ENCODE measurements around the gene FNIP1.
"Not testable (repeated sequence)": the region's sequence is repeated elsewhere in the genome, so short reads cannot be mapped to it uniquely, and the experiment has no call there.

FNIP1 gene

DNA sequence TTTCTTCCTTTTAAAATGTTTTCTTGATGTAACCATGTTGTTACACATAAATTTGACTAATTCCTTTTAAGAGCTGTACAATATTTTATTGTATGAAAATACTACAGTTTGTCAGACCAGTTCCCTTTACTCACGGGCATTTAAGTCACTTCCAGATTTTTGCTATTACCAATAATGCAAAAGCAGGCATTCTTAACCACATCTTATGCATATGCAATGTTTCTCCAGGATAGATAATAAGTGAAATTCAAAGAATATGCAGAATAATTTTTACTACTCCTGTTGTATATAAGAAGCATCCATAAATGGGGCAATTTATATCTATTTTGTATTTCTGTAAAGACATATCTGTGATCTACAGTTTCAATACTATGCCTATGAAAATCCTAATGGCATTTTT lies 77.3 kb downstream of the FNIP1 start:
- H3K9me3 Mint-ChIP-seq: peaks cover 2 to 4% of the 10 kb centered on the region in 2 donors
- no peak for ATAC-seq (replicated peaks)
- peaks cover 41 to 58% of the 10 kb centered on the region in 2 donors for H3K36me3 Mint-ChIP-seq
- DNase-seq: no peak
- H3K27me3 Mint-ChIP-seq: no peaks in the 10 kb centered on the region
- no peak overlapping the region for H3K27ac Mint-ChIP-seq
- H3K4me1 Mint-ChIP-seq: no peaks in the 10 kb centered on the region
- H3K4me3 Mint-ChIP-seq: no peak overlapping the region

DNA sequence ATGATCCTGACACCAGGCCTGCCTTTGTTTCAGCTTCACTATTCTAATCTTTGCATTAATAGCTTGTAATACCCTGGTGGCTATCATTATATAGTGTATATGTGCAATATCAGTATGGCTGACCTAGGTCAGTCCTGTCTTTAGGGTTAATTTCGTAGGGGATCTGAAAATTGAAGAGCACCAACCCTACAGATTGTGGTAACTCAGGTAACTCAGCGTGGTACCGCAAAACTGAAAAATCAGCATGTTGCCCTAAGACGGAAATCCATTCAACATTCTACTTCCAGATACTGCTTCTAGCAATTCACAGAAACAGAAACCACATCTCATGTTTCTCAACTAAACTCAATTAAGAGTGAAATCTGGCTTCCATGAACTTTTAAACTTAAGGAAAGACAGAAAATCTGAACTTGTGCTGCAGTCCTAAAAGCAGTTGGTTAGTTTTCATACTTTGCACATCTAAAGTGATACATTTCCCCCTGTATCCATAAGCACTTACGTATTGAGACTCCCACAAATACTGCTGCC lies 78.3 kb downstream of the FNIP1 start:
- Mint-ChIP-seq H3K36me3 (peaks cover 45 to 59% of the 10 kb centered on the region in 2 donors), H3K4me3 (no peak overlapping the region), H3K9me3 (peaks cover 2 to 4% of the 10 kb centered on the region in 2 donors), H3K27ac (no peak overlapping the region), H3K4me1 (no peaks in the 10 kb centered on the region), H3K27me3 (no peaks in the 10 kb centered on the region)
- DNase-seq: no peak
- ATAC-seq (replicated peaks): no peak

DNA sequence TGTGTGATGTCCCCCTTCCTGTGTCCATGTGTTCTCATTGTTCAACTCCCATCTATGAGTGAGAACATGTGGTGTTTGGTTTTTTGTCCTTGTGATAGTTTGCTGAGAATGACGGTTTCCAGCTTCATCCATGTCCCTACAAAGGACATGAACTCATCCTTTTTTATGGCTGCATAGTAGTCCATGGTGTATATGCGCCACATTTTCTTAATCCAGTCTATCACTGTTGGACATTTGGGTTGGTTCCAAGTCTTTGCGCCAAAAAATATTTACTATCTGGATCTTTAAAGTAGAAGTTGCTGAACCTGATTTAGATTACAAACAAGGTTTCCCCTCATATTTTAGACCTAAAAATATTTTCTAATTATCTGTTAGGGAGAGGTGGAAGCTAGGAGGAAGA lies 79.7 kb downstream of the FNIP1 start:
- H3K27ac Mint-ChIP-seq; H3K4me3 Mint-ChIP-seq; DNase-seq; ATAC-seq (replicated peaks); H3K27me3 Mint-ChIP-seq; H3K4me1 Mint-ChIP-seq; H3K9me3 Mint-ChIP-seq: not testable (repeated sequence)
- peaks cover 52 to 69% of the 10 kb centered on the region in 2 donors for H3K36me3 Mint-ChIP-seq

DNA sequence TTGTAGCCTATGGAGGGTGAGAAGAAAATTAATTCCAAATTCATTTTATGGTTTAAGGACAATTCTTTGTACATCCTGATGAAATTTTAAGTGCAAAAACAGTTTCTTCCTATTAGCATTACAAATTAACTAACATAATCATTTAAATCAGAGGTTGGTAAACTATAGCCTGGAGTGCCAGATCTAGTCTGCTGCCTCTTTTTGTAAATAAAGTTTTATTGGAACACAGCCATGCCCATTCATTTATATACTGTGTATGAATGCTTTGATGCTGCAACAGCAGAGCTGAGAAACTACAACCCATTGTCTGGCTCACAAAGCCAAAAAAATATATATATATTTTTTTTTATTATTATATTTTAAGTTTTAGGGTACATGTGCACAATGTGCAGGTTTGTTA lies 80.2 kb downstream of the FNIP1 start:
- DNase-seq: no peak
- Mint-ChIP-seq H3K27me3 (no peaks in the 10 kb centered on the region), H3K9me3 (peaks cover 2 to 4% of the 10 kb centered on the region in 2 donors), H3K4me1 (no peaks in the 10 kb centered on the region), H3K27ac (no peak overlapping the region), H3K4me3 (no peak overlapping the region), H3K36me3 (peaks cover 53 to 70% of the 10 kb centered on the region in 2 donors)
- ATAC-seq (replicated peaks): no peak

DNA sequence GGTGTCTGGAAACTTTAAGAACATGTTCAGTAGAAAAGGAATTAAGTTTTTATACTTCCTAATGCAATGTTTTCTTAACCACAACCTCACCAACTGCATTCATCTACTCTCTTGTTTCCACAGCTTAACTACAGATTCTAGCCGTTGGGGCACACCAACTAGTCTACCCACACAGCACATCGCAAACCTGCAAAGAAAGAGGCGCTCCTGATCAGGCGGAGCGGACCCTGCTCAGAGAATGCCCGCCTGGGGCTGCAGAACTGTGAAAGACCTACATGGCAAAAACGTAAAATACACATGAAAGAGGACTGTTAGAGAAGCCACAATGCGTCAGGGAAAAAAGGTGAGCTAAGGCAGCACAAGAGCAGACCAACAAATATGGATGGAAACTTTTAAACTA lies 86.4 kb downstream of the FNIP1 start:
- DNase-seq: no peak
- Mint-ChIP-seq H3K9me3 (no peaks in the 10 kb centered on the region), H3K4me3 (no peak overlapping the region), H3K27ac (no peak overlapping the region), H3K4me1 (no peaks in the 10 kb centered on the region), H3K27me3 (no peaks in the 10 kb centered on the region), H3K36me3 (peaks cover 38% of the 10 kb centered on the region in 2 donors)
- ATAC-seq (replicated peaks): no peak

DNA sequence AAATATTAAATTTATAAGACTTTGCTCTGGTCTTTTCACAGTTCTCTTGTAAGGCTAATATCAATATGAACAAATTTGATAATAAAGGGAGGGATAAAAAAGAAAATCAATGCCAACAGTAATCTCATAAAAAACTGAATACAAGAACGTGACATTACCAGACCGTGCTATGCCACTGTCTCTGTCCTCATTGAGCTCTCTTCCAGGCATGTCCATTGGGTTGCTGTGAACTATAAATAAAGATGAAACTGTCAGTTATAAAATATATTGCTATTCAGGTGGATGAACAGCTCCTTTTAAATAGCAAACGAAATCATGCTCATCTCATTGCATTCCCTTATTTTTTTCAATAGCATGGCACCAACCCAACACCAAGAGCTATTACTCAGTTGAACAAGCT lies 87.8 kb downstream of the FNIP1 start:
- peaks cover 40 to 42% of the 10 kb centered on the region in 2 donors for H3K36me3 Mint-ChIP-seq
- H3K27me3 Mint-ChIP-seq: no peaks in the 10 kb centered on the region
- no peak overlapping the region for H3K27ac Mint-ChIP-seq
- ATAC-seq (replicated peaks) (no peak), DNase-seq (no peak)
- no peak overlapping the region for H3K4me3 Mint-ChIP-seq
- no peaks in the 10 kb centered on the region for H3K4me1 Mint-ChIP-seq
- no peaks in the 10 kb centered on the region for H3K9me3 Mint-ChIP-seq

DNA sequence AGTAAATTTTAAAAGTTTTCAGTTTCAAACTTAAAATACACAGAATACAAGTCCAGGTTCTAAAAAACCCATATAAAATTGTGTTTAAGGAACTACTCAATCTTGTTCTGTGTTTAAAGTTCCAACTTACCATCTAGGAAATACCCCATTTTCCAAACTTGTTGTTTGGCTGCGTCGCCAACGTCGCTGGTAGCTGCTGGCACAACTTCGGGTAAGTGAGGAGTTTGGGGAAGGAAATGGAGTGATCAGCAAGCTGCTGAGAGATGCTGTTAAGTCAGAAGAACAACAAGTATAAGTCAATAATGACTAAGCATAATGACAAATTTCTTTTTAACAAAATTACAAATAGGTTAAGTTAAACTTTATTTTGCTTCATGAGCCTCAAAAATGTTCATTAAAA lies 90.5 kb downstream of the FNIP1 start:
- ATAC-seq (replicated peaks) (no peak), DNase-seq (no peak)
- H3K27ac Mint-ChIP-seq: no peak overlapping the region
- H3K4me1 Mint-ChIP-seq: no peaks in the 10 kb centered on the region
- H3K9me3 Mint-ChIP-seq: no peaks in the 10 kb centered on the region
- H3K36me3 Mint-ChIP-seq: peaks cover 38 to 41% of the 10 kb centered on the region in 2 donors
- H3K27me3 Mint-ChIP-seq: no peaks in the 10 kb centered on the region
- no peak overlapping the region for H3K4me3 Mint-ChIP-seq

DNA sequence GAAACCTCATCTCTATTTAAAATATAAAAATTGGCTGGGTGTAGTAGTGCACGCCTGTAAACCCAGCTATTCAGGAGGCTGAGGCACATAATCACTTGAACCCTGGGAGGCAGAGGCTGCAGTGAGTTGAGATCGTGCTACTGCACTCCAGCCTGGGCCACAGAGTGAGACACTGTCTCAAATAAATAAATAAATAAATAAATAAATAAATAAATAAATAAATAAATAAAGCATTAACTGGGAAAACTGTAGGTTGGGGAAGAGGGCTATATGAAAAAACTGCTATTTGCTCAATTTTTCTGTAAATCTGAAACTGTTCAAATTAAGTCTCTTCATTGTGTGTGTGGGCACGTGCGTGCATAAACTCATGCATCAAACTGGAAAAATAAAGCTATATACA lies 101.9 kb downstream of the FNIP1 start:
- no peak overlapping the region for H3K4me3 Mint-ChIP-seq
- ATAC-seq (replicated peaks): no peak
- no peaks in the 10 kb centered on the region for H3K27me3 Mint-ChIP-seq

DNA sequence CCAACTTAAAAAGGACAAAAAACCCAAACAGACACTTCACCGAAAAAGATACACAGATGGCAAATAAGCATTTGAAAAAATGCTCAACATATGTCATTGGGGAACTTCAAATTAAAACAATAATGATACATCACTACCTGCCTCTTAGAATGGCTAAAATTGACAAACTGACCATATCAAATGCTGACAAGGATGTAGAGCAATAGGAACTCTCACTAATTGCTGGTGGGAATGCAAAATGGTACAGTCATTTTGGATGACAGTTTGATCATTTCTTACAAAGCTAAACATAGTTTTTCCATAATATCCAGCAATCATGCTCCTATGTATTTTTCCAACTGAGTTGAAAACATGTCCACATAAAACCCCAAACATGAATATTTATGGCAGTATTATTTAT lies 102.9 kb downstream of the FNIP1 start:
- H3K4me3 Mint-ChIP-seq: no peak overlapping the region
- ATAC-seq (replicated peaks): no peak
- no peaks in the 10 kb centered on the region for H3K4me1 Mint-ChIP-seq
- H3K36me3 Mint-ChIP-seq: peaks cover 42 to 62% of the 10 kb centered on the region in 2 donors
- DNase-seq: no peak
- peaks cover 3 to 8% of the 10 kb centered on the region in 2 donors for H3K9me3 Mint-ChIP-seq
- no peak overlapping the region for H3K27ac Mint-ChIP-seq
- no peaks in the 10 kb centered on the region for H3K27me3 Mint-ChIP-seq

More for the DNA sequence above, 101.9 kb downstream of the FNIP1 start:
- Mint-ChIP-seq H3K9me3 (peaks cover 3 to 8% of the 10 kb centered on the region in 2 donors), H3K27ac (no peak overlapping the region), H3K4me1 (no peaks in the 10 kb centered on the region), H3K36me3 (peaks cover 40 to 54% of the 10 kb centered on the region in 2 donors)
- DNase-seq: no peak

DNA sequence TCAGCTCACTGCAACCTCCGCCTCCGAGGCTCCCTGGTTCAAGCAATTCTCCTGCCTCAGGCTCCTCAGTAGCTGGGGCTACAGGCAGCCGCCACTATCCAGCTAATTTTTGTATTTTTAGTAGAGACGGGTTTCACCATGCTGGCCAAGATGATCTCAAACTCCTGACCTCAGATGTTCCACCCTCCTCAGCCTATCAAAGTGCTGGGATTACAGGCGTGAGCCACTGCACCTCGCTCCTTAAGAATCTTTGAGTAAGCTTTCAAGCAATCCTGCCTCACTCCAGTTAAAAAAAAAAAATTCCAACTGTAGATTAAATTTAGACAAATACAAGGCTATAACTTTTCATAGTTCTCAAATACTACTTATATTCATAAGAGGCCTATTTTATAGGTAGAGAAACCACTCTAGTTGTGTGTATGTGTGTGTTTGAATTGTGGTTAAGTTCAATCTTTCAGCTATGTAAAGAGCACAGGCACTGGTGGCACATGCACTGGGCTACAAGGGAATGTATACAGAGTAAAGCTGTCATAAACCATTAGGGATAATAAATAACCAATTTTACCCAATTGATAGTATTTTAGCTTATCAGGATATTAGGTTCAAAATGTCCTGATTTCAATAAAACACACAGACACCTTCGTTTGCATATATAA lies 111.2 kb downstream of the FNIP1 start:
- no peak for ATAC-seq (replicated peaks)
- H3K36me3 Mint-ChIP-seq: peaks cover 21 to 28% of the 10 kb centered on the region in 2 donors
- H3K4me3 Mint-ChIP-seq: no peak overlapping the region
- H3K27me3 Mint-ChIP-seq: no peaks in the 10 kb centered on the region
- no peak overlapping the region for H3K27ac Mint-ChIP-seq
- peaks cover 0 to 8% of the 10 kb centered on the region in 2 donors for H3K4me1 Mint-ChIP-seq
- peaks cover 3 to 5% of the 10 kb centered on the region in 2 donors for H3K9me3 Mint-ChIP-seq
- no peak for DNase-seq

DNA sequence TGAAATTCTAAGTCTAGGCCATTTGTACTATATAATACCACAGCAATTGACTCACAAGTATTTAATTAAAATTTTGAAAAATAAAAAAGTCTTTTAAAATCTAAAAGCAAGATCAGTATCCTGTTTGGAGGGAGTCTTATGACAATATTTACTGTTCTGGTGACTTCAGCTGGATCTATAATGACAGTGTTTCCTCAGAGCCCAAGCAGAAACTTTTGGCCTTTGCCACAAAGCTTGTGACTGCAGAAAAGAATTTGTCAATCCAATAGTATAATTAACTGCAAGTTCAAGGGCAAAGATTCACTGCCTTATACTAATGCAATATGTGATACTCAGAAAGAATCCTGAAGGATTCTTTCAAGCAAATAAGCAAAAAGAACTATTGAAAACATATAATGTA lies 112.2 kb downstream of the FNIP1 start:
- Mint-ChIP-seq H3K36me3 (peaks cover 17 to 27% of the 10 kb centered on the region in 2 donors), H3K9me3 (no peaks in the 10 kb centered on the region), H3K27me3 (no peaks in the 10 kb centered on the region), H3K27ac (no peak overlapping the region), H3K4me3 (no peak overlapping the region), H3K4me1 (peaks cover 0 to 8% of the 10 kb centered on the region in 2 donors)
- DNase-seq: no peak
- ATAC-seq (replicated peaks): no peak

DNA sequence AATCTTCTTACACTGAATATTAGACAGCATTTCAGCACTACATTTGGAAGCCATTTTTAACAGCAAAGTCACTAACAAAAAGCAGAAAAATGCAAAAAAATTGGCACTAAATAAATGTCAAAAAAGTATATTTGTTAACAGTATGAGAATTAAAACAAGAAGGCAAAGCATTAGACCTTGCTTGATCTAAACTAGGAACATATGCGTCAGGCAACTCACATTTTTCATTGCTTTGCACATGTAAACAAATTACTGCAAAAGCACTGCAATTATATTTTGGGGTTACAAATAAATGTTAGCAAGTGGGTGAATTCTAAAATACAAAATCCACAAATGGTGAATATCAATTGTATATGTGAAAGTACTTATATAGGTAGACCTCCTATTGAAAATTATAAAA lies 112.8 kb downstream of the FNIP1 start:
- Mint-ChIP-seq H3K9me3 (no peaks in the 10 kb centered on the region), H3K4me1 (peaks cover 0 to 8% of the 10 kb centered on the region in 2 donors), H3K27me3 (no peaks in the 10 kb centered on the region), H3K36me3 (peaks cover 17 to 27% of the 10 kb centered on the region in 2 donors), H3K27ac (no peak overlapping the region), H3K4me3 (no peak overlapping the region)
- DNase-seq (no peak), ATAC-seq (replicated peaks) (no peak)

DNA sequence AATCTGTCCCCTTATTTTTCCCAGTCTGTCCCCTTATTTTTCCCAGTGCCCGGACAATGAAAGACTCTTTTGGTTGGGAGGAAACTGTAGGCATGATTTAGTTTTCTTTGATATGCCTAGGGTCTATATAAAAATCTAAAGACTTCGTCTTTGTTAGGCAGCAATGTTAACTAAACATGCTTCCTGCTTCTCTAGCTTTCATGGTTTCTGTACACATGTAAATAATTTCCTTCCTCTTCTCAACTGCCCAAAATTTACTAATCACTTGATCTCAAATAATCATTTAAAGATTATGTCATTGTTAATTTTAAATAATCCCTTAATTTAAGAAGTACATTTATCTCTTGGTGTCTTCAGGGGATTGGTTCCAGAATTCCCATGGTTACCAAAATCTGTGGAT lies 114.0 kb downstream of the FNIP1 start:
- Mint-ChIP-seq H3K36me3 (peaks cover 15 to 22% of the 10 kb centered on the region in 2 donors), H3K9me3 (no peaks in the 10 kb centered on the region), H3K4me1 (peaks cover 0 to 8% of the 10 kb centered on the region in 2 donors), H3K27me3 (no peaks in the 10 kb centered on the region), H3K4me3 (no peak overlapping the region), H3K27ac (peak overlapping the region; percentile 9)
- no peak for DNase-seq
- ATAC-seq (replicated peaks): no peak

DNA sequence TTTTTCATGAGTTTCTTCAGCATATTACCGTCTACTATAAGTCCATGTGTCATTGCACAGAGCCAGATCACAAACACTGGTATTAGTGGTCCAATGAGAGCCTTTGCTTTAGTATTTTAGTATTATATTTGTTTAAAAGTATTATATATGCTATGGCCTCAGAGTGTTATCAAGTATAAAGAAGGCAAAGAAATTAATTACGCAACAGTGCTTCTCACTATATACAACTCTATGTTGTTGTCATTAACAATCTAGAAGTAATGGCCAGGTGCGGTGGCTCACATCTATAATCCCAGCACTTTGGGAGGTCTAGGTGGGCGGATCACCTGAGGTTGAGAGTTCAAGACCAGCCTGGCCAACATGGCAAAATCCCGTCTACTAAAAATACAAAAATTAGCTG lies 114.6 kb downstream of the FNIP1 start:
- no peak for DNase-seq
- Mint-ChIP-seq H3K27ac (no peak overlapping the region), H3K36me3 (peaks cover 20 to 27% of the 10 kb centered on the region in 2 donors), H3K4me3 (no peak overlapping the region), H3K9me3 (no peaks in the 10 kb centered on the region), H3K27me3 (no peaks in the 10 kb centered on the region), H3K4me1 (peaks cover 0 to 8% of the 10 kb centered on the region in 2 donors)
- ATAC-seq (replicated peaks): no peak

DNA sequence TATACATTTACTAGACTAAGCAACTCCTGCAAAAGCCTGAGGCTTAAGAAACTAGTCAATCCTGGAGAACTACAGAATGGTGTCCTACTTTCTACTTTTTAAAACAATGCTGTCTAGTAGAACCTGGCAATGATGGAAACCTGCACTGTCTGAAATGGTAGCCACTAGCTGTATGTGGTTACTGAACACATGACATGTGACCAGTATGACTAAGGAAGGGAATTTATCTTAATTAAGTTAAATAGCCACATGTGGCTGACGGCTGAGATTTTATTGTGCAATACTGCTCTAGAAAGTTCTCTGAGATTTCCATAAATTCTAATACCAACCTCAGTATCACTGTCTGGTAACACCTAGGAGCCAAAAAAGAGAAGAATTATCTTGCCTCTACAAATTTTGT lies 116.9 kb downstream of the FNIP1 start:
- DNase-seq (no peak), ATAC-seq (replicated peaks) (no peak)
- no peak overlapping the region for H3K4me3 Mint-ChIP-seq
- peaks cover 36 to 48% of the 10 kb centered on the region in 2 donors for H3K36me3 Mint-ChIP-seq
- peaks cover 3 to 8% of the 10 kb centered on the region in 2 donors for H3K4me1 Mint-ChIP-seq
- H3K27ac Mint-ChIP-seq: peak overlapping the region; percentile 9
- no peaks in the 10 kb centered on the region for H3K9me3 Mint-ChIP-seq
- no peaks in the 10 kb centered on the region for H3K27me3 Mint-ChIP-seq
